A673 (cell line): ENCODE measurements around the gene RNFT2. TPM values are rescaled to one million over a fixed set of nuclear protein-coding genes. Genes with fewer than 3 reads are reported as not detected.
A peak's percentile ranks its signal among the peaks of the same experiment; 100 is the strongest.

Experiments
- BruUV-seq: library from RNA; stranded (reverse); fragments of 400-500 nt; replicated peaks from 2 replicates; lab custom pipeline; 2021; lab: Mats Ljungman, UMichigan
- CTCF ChIA-PET: fragments of 300-600 bp; sonication (Branson Sonifier 250); formaldehyde crosslinking; loops from one replicate; lab custom pipeline; 2022; ENCODE audit warnings: antibody characterized with exemption; lab: Charles Lee
- POLR2A ChIA-PET: fragments of 300-600 bp; sonication (Branson Sonifier 250); formaldehyde crosslinking; loops from one replicate; lab custom pipeline; 2022; ENCODE audit warnings: antibody characterized with exemption; ENCODE audit not compliant: low non-redundant PET; lab: Charles Lee
- DNase-seq: peaks from one replicate; pipeline ENCODE4 v3.0.0-alpha.2; 2015; ENCODE audit warnings: low spot score
- H3K27ac ChIP-seq: fragments of 200-600 bp; sonication (generic); 2 replicates; pipeline ENCODE4 v1.5.1; 2016; ENCODE audit warnings: mixed run types, low read depth, mild to moderate bottlenecking, mixed read lengths, antibody characterized with exemption, low read length; ENCODE audit not compliant: poor library complexity, severe bottlenecking
- H3K27me3 ChIP-seq: fragments of 200-600 bp; sonication (generic); replicated peaks from 2 replicates; pipeline ENCODE4 v1.6.1; 2017; ENCODE audit warnings: mixed run types, low read depth, mild to moderate bottlenecking, mixed read lengths, antibody characterized with exemption, low read length; ENCODE audit not compliant: insufficient read depth, poor library complexity
- H3K36me3 ChIP-seq: fragments of 200-600 bp; sonication (generic); 2 replicates; pipeline ENCODE4 v1.6.1; 2016; ENCODE audit warnings: mixed run types, mild to moderate bottlenecking, mixed read lengths, antibody characterized with exemption, low read length; ENCODE audit not compliant: insufficient read depth, poor library complexity, severe bottlenecking
- H3K4me1 ChIP-seq: fragments of 200-600 bp; sonication (generic); 2 replicates; pipeline ENCODE4 v1.6.1; 2017; ENCODE audit warnings: mixed run types, mild to moderate bottlenecking, mixed read lengths, antibody characterized with exemption, low read length; ENCODE audit not compliant: insufficient read depth, poor library complexity, severe bottlenecking
- H3K4me3 ChIP-seq: fragments of 200-600 bp; sonication (generic); 2 replicates; pipeline ENCODE4 v1.5.1; 2016; ENCODE audit warnings: low read depth, mixed run types, mild to moderate bottlenecking, mixed read lengths, low read length; ENCODE audit not compliant: poor library complexity, severe bottlenecking
- H3K9me3 ChIP-seq: fragments of 200-600 bp; sonication (generic); 2 replicates; pipeline ENCODE4 v1.6.1; 2016; ENCODE audit warnings: mixed run types, low read depth, mild to moderate bottlenecking, mixed read lengths, antibody characterized with exemption, low read length; ENCODE audit not compliant: poor library complexity, severe bottlenecking
- CTCF ChIP-seq: fragments of 300-800, 200-600 bp; sonication (generic); conservative IDR thresholded peaks from 2 replicates; pipeline ENCODE4 v1.5.1; 2017; ENCODE audit warnings: low read depth, mild to moderate bottlenecking, antibody characterized with exemption, low read length, moderate library complexity, mixed read lengths
- EZH2 ChIP-seq: fragments of 200-600 bp; sonication (generic); IDR thresholded peaks from 2 replicates; pipeline ENCODE4 v1.6.1; 2017; ENCODE audit warnings: borderline replicate concordance, low read depth, mild to moderate bottlenecking, mixed read lengths, antibody characterized with exemption, low read length; ENCODE audit not compliant: poor library complexity, severe bottlenecking
- intact Hi-C: fragments of 100-400 bp; cut with micrococcal nuclease; formaldehyde crosslinking; loops from one replicate; pipeline ENCODE4 v1.10.0; 2022; ENCODE audit not compliant: unreplicated experiment
- total RNA-seq: library from RNA; stranded (reverse); gene quantifications from 2 replicates; pipeline ENCODE4 v1.2.3, GENCODE V29; 2021

RNFT2 gene
- total RNA-seq, 1 experiment from 2014 or later: 36.4 TPM

- TF ChIP-seq CTCF: no peak
- TF ChIP-seq EZH2: no peak
- H3K27ac ChIP-seq: no peak overlapping the region
- peak overlapping the region; percentile 82 for H3K4me3 ChIP-seq
- peak; percentile 23 for DNase-seq
- ChIA-PET CTCF (no interaction called here), POLR2A (interaction anchor here (0.9 kb wide), 1 partner anchor 10 kb away, joined by 5 read pairs; no protein-coding TSS in a partner anchor)
- intact Hi-C loops: no loop called here
- no peaks in the 10 kb centered on the region for H3K4me1 ChIP-seq
- no peaks in the 10 kb centered on the region for H3K9me3 ChIP-seq
- H3K27me3 ChIP-seq: no peaks in the 10 kb centered on the region
- no TSS peak for BruUV-seq
- H3K36me3 ChIP-seq: no peaks in the 10 kb centered on the region
Observed at GRCh38 chr12:116818341-116818856, 80.3 kb downstream of the RNFT2 start.

DNA sequence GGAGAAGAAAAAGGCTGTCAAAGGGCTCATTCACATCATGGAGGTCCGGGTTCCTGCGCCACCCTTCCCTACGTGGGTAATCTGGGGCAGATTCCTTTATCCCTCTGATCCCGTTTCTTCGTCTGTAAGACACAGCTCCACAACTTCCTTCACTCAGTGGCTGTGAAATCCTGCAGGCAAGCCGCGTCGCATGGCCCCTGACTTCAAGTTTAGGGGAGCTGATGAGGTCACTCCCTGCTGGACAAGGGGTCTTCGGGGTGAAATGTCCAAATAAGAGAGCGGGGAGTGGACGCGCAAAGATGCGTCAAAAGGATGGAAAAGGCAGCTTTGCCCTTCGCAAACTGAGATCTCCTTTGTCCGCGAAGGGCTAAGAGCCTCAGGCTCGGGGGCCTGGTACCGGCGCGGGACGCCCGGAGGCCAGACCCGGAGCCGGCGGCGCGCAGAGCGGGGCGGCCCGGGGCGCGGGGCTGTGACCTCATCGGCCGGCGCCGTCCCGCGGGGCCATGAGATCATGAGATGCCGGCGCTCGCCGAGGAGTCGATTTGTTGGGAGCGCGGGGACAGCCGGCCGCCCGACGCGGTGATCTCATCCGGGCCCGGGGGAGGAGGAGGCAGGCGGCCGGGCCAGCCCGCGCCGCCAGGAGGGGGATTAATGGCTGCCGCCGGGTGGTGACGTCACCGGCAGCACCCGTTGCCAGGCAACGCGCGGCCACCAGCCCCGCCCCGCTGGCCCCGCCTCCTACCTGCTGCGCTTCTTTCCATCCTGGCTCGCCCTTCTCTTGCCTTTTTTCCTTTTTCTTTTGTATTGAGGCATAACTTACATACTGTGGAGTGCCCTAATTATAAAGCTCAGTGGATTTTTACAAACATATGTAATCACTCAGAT is 81.1 kb downstream of the RNFT2 start:
- H3K36me3 ChIP-seq: no peaks in the 10 kb centered on the region
- no peaks in the 10 kb centered on the region for H3K4me1 ChIP-seq
- H3K27me3 ChIP-seq: no peaks in the 10 kb centered on the region
- H3K27ac ChIP-seq: peak overlapping the region; percentile 84
- CTCF ChIA-PET: no interaction called here
- POLR2A ChIA-PET: no interaction called here
- intact Hi-C loops: no loop called here
- no peaks in the 10 kb centered on the region for H3K9me3 ChIP-seq
- DNase-seq: peak; percentile 93
- BruUV-seq: TSS peak; percentile 75
- no peak for TF ChIP-seq EZH2
- no peak for TF ChIP-seq CTCF
- H3K4me3 ChIP-seq: peak overlapping the region; percentile 82

DNA sequence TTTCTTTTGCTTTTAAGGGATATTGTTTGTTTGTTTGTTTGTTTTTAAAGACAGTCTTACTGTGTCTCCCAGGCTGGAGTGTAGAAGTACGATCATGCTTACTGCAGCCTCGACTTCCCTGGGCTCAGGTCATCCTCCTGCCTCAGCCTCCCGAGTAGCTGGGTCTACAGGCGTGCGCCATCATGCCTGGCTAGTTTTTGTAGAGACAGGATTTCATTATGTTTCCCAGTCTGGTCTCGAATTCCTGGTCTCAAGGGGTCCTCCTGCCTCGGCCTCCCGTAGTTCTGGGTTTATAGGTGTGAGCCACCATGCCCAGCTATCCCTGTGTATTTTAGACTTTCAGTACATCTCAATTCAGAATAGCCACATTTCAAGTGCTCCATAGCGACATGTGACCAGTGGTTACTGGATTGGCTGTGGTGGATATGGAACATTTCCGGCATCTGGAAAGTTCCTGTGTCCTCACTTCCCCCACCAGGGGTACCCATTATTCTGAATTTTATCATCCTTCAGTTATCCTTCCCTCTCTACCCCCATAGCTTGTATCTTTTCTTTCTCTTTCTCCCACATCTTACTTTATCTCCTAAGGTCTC is 82.0 kb downstream of the RNFT2 start:
- Histone ChIP-seq H3K36me3 (no peaks in the 10 kb centered on the region), H3K4me1 (no peaks in the 10 kb centered on the region), H3K27me3 (no peaks in the 10 kb centered on the region), H3K4me3 (no peak overlapping the region), H3K27ac (no peak overlapping the region), H3K9me3 (no peaks in the 10 kb centered on the region)
- DNase-seq: no peak
- POLR2A ChIA-PET: no interaction called here
- intact Hi-C loops: no loop called here
- CTCF ChIA-PET: no interaction called here
- TF ChIP-seq EZH2 (no peak), CTCF (no peak)
- no TSS peak for BruUV-seq
